Hematopoietic multipotent progenitor cell treated with erythropoietin and hydrocortisone succinate and interleukin-3 and kit ligand, for 17 days (in vitro differentiated cells): ENCODE results near the gene CFAP410.
"Not testable (repeated sequence)": the region's sequence is repeated elsewhere in the genome, so short reads cannot be mapped to it uniquely, and the experiment has no call there.

Source experiments
- DNase-seq: peaks from one replicate; pipeline ENCODE4 v3.0.0-alpha.2; 2015; ENCODE audit warnings: low spot score

Gene CFAP410

GRCh38 chr21:44368711-44369446, 29.7 kb upstream of the CFAP410 start:
- no peak for DNase-seq

- DNase-seq: no peak
Observed at GRCh38 chr21:44366586-44367211, 27.5 kb upstream of the CFAP410 start.

DNA sequence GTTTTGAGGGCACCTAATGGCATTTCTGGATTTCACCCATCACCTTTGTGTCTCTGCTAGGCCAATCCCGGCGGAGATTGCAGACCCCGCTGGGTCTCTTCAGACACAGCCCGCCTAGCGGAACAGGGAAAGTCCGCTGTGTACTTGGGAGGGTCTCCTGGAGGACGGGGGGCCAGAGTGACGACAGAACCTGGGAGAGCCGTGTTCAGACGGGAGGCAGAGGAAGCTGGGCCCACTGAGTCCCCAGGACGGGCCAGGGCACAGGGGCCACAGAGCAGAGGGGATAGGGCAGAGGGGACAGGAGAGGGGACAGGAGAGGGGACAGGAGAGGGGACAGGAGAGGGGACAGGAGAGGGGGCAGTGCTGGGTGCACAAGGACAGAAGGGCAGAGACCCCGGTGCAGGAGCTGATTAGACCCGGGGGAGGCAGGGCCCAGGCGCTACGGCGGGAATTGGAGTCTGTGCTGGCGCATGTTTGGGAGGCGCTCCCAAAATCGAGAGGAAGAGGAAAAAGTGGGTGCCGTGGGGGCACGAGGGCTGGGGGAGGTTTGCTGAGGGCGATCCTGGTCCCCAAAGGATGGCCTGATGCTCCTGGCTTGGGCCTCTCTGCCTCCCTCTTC, 26.9 kb upstream of the CFAP410 start:
- no peak for DNase-seq

GRCh38 chr21:44365251-44365966, 26.2 kb upstream of the CFAP410 start:
- DNase-seq: no peak

DNA sequence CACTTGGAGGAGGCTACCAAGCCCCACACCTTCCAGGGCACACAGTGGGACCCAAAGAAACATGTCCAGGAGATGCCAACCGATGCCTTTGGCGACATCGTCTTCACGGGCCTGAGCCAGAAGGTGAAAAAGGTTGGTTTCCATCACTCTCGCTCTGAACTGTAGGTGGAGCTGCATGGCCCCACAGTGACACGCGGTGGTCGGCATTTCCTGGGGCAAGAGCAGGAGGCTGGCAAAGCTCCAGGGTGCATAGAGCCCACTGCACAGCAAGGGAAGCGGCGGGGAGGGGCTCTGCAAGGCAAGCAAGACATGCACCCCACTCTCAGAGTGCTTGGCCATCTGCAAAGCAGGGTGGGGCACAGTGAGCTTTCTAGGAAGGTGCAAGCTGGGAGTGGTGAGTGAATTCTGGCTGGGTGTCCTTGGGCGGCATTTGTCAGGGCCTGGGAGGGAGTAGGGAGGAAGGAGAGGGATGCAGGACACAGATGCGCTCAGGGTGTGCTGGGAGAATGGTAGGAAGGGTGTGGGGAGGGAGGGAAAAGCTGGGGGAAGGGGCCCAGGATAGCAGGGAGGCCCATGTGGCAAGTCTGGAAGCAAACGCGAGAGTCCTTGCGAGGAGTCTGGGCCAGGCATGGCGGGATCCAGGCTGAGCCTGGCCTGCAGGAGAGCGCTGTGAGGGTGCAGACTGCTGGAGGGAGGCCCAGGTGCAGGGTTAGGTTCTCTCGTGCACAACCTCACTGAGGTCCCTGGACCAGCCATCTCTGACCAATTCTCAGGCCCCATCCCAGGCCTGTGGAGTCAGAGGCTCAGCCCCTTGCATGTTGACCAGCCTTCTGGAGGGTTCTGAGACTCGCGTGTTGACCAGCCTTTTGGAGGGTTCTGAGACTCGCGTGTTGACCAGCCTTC, 25.2 kb upstream of the CFAP410 start:
- DNase-seq: no peak

DNA sequence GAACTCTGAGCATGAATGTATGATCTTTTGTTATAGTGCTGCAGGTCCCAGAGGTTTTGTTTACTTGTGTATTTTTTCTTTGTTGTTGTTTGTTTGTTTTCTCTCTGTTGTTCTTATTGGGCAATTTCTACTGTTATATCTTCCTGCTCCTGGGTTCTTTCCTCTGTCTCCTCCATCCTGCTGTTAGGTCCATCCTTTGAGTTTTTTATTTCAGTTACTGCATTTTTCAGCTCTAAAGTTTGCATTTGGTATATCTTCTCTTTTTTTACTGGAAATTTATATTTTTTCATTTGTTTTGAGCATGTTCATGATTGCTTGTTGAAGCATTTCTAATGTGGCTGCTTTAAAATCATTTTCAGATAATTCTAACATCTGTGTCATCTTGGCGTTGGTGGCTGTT, 24.1 kb upstream of the CFAP410 start:
- DNase-seq: no peak

DNA sequence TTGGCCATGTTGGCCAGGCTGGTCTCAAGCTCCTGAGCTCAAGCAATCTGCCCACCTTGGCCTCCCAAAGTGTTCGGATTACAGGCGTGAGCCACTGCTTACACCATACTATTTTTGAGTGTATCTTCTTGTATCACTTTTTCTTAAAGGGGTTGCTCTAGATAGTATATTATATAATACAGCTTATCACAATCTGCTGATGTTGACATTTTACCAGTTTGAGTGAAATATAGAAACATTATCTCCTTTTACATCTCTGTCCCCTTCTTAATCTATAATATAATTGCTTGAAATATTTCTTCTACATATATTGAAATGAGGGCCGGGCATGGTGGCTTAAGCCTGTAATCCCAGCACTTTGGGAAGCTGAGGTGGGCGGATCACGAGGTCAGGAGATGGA, 22.7 kb upstream of the CFAP410 start:
- DNase-seq: not testable (repeated sequence)

GRCh38 chr21:44360159-44360558, 21.0 kb upstream of the CFAP410 start:
- no peak for DNase-seq

- DNase-seq: no peak
Observed at GRCh38 chr21:44359396-44359795, 20.2 kb upstream of the CFAP410 start.

DNA sequence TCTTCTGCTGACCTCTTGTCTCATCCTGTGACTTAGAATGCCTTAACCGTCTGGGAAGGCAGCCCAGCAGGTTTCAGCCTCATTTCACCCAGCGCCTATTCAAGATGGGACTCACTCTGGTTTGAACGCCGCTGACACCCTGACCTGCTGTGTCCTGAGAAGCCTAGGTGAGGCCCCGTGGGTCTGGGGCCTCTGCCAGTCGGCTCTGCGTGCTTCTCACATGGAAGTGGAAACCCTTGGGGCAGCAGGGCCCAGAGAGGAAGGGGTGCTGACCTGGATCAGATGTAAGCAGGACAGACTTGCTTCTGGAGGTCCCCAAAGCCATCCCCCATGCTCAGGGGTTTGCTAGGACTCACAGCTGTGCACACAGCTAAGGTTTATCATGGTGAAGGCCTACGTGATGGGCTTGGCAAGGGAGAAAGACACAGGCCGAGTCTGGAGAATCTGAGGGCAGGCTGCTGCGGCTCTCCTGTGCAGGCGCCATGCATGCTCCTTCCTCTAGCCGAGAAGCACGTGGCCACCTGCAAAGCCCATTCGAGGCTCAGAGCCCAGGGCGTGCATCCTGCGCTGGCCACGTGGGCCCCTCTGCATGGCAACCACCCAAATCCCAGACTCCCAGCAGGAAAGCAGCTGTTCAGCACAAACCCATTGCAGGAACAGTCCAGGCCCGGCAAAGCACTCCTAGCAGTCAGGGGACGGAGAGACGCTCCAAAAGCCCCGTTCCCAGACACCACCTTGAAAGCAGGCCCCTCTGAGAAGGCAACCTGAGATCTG, 18.1 kb upstream of the CFAP410 start:
- DNase-seq: no peak

DNA sequence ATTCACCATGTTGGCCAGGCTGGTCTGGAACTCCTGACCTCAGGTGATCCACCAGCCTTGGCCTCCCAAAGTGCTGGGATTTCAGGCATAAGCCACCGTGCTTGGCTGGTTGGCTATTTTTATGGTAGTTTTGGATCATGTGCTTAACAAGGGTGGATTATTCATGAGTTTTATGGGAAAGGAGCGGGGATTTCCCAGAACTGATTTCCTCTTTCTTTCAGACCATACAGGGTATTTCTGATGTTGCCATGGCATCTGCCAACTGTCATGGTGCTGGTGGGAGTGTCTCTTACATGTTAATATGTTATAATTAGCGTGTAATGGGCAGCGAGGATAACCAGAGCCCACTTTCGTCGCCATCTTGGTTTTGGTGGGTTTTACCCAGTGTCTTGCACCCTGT, 17.4 kb upstream of the CFAP410 start:
- no peak for DNase-seq

DNA sequence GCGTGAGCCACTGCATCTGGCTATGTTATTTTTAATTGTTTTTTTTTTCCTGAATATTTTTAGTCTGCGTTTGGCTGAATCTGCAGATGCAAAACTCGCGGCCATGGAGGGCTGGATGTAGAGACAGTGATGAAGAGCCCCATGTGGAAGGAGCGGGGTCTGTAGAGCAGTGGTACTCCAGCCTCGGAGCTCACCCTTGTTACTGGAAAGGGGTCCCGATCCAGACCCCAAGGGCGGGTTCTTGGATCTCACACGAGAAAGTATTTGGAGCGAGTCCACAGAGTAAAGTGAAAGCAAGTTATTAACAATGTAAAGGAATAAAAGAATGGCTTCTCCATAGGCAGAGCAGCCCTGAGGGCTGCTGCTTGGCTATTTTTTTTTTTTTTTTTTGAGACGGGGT, 17.0 kb upstream of the CFAP410 start:
- DNase-seq: no peak

DNA sequence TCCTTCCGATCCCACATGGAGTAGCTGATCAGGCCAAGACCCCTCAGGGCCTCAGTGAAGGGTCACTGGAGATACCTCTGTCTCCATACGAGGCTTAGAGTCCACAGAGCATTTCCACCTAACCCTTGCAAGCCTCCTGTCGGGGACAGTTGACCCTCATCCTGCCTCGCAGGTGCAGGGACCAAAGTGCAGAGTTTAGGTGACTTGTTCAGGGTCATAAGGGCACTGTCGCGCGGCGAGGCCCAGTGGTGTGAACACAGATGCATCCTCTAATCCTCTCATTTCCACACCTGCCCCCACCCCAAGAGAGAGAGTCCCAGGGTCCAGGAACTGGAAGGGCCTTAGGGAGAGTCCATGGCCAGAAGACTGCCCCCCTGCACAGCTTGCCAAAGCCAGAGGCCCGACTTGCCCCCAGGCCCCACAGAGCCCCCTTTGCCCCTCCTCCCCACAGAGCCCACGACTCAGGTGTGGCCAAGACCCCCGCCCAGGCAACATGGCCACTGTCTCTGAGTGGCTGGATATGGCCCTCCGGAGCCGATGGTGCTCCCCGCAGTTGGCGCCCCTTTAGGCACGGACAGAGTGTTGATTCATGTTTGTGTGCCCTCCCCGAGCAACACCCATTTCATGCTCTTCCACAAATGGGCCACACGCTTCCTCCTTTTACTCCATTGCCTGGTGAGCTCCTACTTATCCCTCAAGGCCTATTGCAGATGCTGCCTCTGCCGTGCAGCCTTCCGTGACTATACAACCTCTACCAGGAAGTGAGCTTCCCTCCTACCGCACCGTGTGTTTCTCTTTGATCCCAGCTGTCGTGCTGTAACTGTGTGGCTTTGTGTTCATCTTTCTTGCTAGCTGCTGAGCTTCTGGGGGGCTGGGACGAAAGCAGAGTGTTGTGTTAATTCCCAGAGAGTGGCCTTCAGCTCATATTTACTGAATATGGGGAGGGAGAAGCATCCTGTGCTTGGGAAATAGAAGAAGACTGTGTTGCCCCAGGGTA, 15.9 kb upstream of the CFAP410 start:
- DNase-seq: no peak

DNA sequence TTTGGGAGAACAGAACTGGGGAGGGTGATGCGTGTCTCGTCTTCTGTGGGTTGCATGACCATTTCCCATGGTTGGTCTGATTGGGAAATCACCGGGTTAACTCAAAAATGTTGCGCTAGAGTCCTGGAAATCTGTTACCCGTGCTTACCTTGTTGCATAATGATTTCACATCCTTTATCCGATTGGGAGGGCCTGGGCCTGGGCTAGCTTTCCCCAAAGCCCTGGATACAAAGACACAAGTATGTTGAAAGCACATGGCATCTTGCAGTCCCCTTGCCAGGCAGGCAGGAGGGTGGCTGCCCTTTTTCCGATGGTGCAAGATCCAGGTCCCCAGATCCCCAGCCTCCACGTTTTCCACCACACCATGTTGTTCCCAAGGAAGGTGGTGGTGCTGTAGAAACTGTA, 14.8 kb upstream of the CFAP410 start:
- DNase-seq: no peak

- no peak for DNase-seq
Observed at GRCh38 chr21:44353191-44353970, 14.2 kb upstream of the CFAP410 start, which contains the start of gene TRPM2. TSS of gene TRPM2 (plus strand) at chr21:44353621. CDS start at chr21:44353701, 80 bp downstream.

DNA sequence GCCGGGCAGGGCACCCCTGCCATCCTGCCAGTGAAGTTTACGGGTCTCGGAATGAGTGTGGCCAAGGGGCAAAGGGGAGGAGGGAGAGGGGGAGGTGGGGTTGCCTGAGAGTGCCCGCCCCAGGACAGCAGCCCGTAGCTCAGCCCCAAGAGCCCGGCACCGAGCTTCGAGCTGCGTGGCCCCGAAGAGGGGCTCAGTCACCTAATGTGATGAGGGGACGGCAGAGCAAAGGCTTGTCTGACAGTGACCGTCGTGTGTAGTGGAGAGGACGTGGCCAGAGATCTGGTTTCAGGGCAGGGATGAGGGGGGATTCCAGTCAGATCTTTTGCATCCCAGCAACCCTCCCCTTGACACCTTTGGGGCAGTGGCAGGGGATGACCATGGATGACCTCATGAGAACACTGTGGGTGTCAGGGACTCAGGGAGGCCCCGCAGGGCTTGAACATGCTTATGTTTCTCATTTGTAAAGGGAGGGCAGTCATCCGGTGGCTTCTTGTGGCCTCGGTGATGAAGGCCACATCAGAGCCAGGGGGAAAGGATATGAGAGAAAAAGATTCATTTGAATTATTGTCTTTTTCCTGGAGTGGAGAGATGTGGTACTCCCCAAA, 13.2 kb upstream of the CFAP410 start:
- no peak for DNase-seq

DNA sequence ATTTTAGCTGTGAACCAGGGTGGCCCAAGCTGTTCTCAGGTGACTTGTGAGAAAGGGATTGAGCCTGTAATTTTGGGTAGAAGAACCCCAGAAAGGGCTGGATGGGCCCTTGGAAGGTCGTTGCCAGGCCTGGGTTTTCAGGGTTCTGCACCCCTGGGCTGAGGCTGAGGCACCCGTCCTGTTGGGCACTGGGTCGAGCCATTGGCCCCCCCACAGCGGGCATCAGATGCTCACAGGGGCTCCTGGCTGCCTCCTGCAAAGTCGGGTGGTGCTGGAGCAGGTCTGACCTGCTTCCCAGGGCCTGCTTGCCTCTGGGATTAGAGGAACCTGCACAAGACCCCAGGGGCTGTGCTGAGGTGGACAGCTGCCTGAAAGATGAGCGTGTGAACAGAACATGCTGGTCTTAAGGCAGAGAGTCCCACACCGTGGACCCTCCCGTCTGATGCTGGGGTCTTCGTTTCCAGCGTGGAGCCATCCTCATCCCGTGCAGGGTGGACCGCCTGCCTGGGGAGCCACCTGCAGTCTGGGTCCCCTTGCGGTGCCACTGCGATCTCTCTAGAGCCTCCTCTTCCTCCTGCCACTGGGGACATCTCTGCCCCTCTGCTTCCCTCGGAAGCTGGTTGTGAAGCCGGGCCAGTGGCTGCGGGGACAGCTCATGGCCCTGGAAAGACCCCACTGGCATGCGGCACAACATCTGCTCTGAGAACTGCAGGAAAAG, 12.5 kb upstream of the CFAP410 start:
- DNase-seq: no peak
